HepG2 (cell line): ENCODE data around the gene SV2B. TPM values are rescaled to one million over a fixed set of nuclear protein-coding genes. Genes with fewer than 3 reads are reported as not detected.

Experiments
- ATAC-seq: fragments of 200-7000 bp; cut with Tn5 transposase; 3 replicates; pipeline ENCODE4 v1.9.1; 2020; ENCODE audit warnings: mild to moderate bottlenecking, moderate library complexity
- BruUV-seq: library from RNA; stranded (reverse); fragments of 400-500 nt; replicated peaks from 2 replicates; lab custom pipeline; 2021; lab: Mats Ljungman, UMichigan
- CTCF ChIA-PET: fragments of 300-600 bp; formaldehyde crosslinking; extraction: SDS; loops from one replicate; lab custom pipeline; 2021; ENCODE audit warnings: low total read pairs, inconsistent platforms, low intra/inter-chr PET ratio; lab: Yijun Ruan, JAX
- POLR2A ChIA-PET: fragments of 350-600 bp; sonication (Branson Sonifier 250); formaldehyde crosslinking; loops from one replicate; lab custom pipeline; 2020; ENCODE audit warnings: antibody characterized with exemption, inconsistent platforms; lab: Yijun Ruan, JAX
- DNase-seq: peaks from one replicate; pipeline ENCODE4 v3.0.0-alpha.2; 2015; ENCODE audit warnings: low spot score
- FAIRE-seq: peaks from 3 replicates; lab custom pipeline; 2011; peaks lifted over from hg19 to GRCh38; lab: Jason Lieb, UNC
- H2AFZ ChIP-seq: one replicate; pipeline ENCODE4 v1.6.1; 2011; ENCODE audit warnings: low read length, inconsistent platforms
- H3K27ac ChIP-seq: fragments of 300-600 bp; 3 replicates; pipeline ENCODE4 v1.8.0; 2011; ENCODE audit warnings: mixed run types, mild to moderate bottlenecking, mixed read lengths, low read length, inconsistent platforms; ENCODE audit not compliant: insufficient read depth; ENCODE audit errors: extremely low read length
- H3K27me3 ChIP-seq, 2 experiments: fragments of 200-600 bp in 1 of 2; 2 replicates in 1 of 2; 3 replicates in 1 of 2; pipeline versions ENCODE4 v1.6.0 to v1.8.0; 2011; ENCODE audit warnings: low read length in 2 of 2, mild to moderate bottlenecking in 2 of 2, moderate library complexity in 2 of 2, inconsistent platforms in 1 of 2; ENCODE audit not compliant: insufficient read depth in 2 of 2, control insufficient read depth in 1 of 2
- H3K36me3 ChIP-seq, 2 experiments: fragments of 200-600 bp in 1 of 2; replicated peaks in 1 of 2; 2 replicates in 1 of 2; 3 replicates in 1 of 2; pipeline versions ENCODE4 v1.5.1 to v1.8.0; 2011; ENCODE audit warnings: low read length in 2 of 2, inconsistent platforms in 1 of 2; ENCODE audit not compliant: insufficient read depth in 2 of 2, control insufficient read depth in 1 of 2
- H3K4me1 ChIP-seq: 2 replicates; pipeline ENCODE4 v1.5.1; 2012; ENCODE audit warnings: low read length, inconsistent platforms; ENCODE audit not compliant: insufficient read depth
- H3K4me2 ChIP-seq: 2 replicates; pipeline ENCODE4 v1.6.0; 2011; ENCODE audit warnings: low read depth, low read length, inconsistent platforms
- H3K4me3 ChIP-seq, 3 experiments: fragments of 200-600 bp in 1 of 3; sonication (generic), shearing (Covaris generic) in 1 of 3; replicated peaks in 1 of 3; 2 replicates each; pipeline ENCODE4 v1.5.1; 2011 to 2016; ENCODE audit warnings: low read length in 3 of 3, inconsistent platforms in 2 of 3, low read depth in 2 of 3, mild to moderate bottlenecking in 2 of 3, control low read depth in 1 of 3, mixed read lengths in 1 of 3; ENCODE audit not compliant: insufficient read depth in 1 of 3
- H3K79me2 ChIP-seq: one replicate; pipeline ENCODE4 v1.6.1; 2011; ENCODE audit warnings: low read length, inconsistent platforms; ENCODE audit not compliant: insufficient read depth
- H3K9ac ChIP-seq: 2 replicates; pipeline ENCODE4 v1.6.0; 2011; ENCODE audit warnings: mild to moderate bottlenecking, low read depth, low read length, inconsistent platforms; ENCODE audit not compliant: insufficient read depth
- H3K9me3 ChIP-seq: 2 replicates; pipeline ENCODE4 v1.5.1; 2012; ENCODE audit warnings: mild to moderate bottlenecking, low read length
- H4K20me1 ChIP-seq: 2 replicates; pipeline ENCODE4 v1.6.0; 2011; ENCODE audit warnings: inconsistent platforms, mild to moderate bottlenecking, low read length, moderate library complexity; ENCODE audit not compliant: insufficient read depth
- ATF7 ChIP-seq, 2 experiments: fragments of 450-650 bp in 1 of 2; sonication (generic) in 1 of 2; formaldehyde crosslinking in 1 of 2; IDR thresholded peaks; 2 replicates each; pipeline versions ENCODE4 v1.4.0 to v1.6.1; 2016 to 2020; ENCODE audit warnings: antibody characterized with exemption in 1 of 2, mild to moderate bottlenecking in 1 of 2, missing genetic modification reagents in 1 of 2
- CREB1 ChIP-seq, 2 experiments: fragments of 450-650 bp in 1 of 2; IDR thresholded peaks; 2 replicates each; pipeline ENCODE4 v1.6.1; 2016 to 2017; ENCODE audit warnings: control low read depth in 1 of 2, mild to moderate bottlenecking in 1 of 2, missing compliant biosample characterization in 1 of 2, missing genetic modification characterization in 1 of 2
- MIER3 ChIP-seq: IDR thresholded peaks from 2 replicates; pipeline ENCODE4 v1.6.1; 2016; ENCODE audit warnings: missing compliant biosample characterization, borderline replicate concordance
- PRMT3 ChIP-seq: sonication (generic); formaldehyde crosslinking; IDR thresholded peaks from 2 replicates; pipeline ENCODE4 v1.8.1; 2022; ENCODE audit warnings: low read depth, mild to moderate bottlenecking, moderate library complexity, missing genetic modification reagents, borderline replicate concordance
- RCOR2 ChIP-seq: IDR thresholded peaks from 2 replicates; pipeline ENCODE4 v1.6.1; 2016; ENCODE audit warnings: missing biosample characterization, missing genetic modification reagents
- USF2 ChIP-seq, 2 experiments: sonication (generic) in 1 of 2; formaldehyde crosslinking in 1 of 2; IDR thresholded peaks; 2 replicates each; pipeline versions ENCODE4 v1.5.1 to v1.6.1; 2011 to 2020; ENCODE audit warnings: borderline replicate concordance in 1 of 2, low read depth in 1 of 2, low read length in 1 of 2, mild to moderate bottlenecking in 1 of 2, missing genetic modification reagents in 1 of 2, moderate library complexity in 1 of 2
- WGBS: methylation state at CpG from one replicate; pipeline ENCODE4 v1.1.6; 2017; ENCODE audit warnings: low lambda C conversion rate; 5-methylcytosine and 5-hydroxymethylcytosine counted together
- in situ Hi-C: cut with HindIII; loops from 2 replicates; pipeline ENCODE4 v1.10.0; 2017; ENCODE audit warnings: low pct_unique_long_range_greater_than_20kb; ENCODE audit not compliant: extremely low pct_ligation_motif_present
- intact Hi-C: fragments of 100-400 bp; cut with micrococcal nuclease; formaldehyde crosslinking; loops from one replicate; pipeline ENCODE4 v1.10.0; 2022; ENCODE audit not compliant: unreplicated experiment
- polyA plus RNA-seq, 8 experiments: library from polyadenylated mRNA; depleted of rRNA in 3 of 8; stranded (reverse) in 7 of 8; unstranded in 1 of 8; fragments of >200 nt; fragmentation: Illumina TruSeq in 4 of 8; extraction: Trizol in 4 of 8; gene quantifications; 2 replicates each; pipeline versions ENCODE4 v1.2.1 to v1.2.3, GENCODE V29; 2011 to 2016; ENCODE audit warnings: low read depth in 4 of 8, missing spikeins in 1 of 8, mixed read lengths in 1 of 8; ENCODE audit not compliant: insufficient read depth in 1 of 8
- total RNA-seq, 5 experiments: library from RNA; depleted of rRNA; stranded (reverse); fragments of >200 nt; fragmentation: Illumina TruSeq; extraction: Trizol; gene quantifications; 2 replicates each; pipeline ENCODE4 v1.2.3, GENCODE V29; 2016; ENCODE audit warnings: low read depth in 1 of 5
- TF ChIP-seq, protein P1 (sequence below): sonication (generic); formaldehyde crosslinking; IDR thresholded peaks from 2 replicates; pipeline ENCODE4 v1.4.0; 2020; ENCODE audit warnings: mild to moderate bottlenecking, missing genetic modification reagents

Gene SV2B
- total and polyA plus RNA-seq, 2 of the 13 experiments (the other 11 are each of a cell fraction or from before 2014, with no cell fraction given) = not detected

- TF ChIP-seq, protein P1, sequence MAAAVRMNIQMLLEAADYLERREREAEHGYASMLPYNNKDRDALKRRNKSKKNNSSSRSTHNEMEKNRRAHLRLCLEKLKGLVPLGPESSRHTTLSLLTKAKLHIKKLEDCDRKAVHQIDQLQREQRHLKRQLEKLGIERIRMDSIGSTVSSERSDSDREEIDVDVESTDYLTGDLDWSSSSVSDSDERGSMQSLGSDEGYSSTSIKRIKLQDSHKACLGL (CRISPR knock-in tag) = no peak
- TF ChIP-seq USF2 (IDR thresholded peaks at IDR 0.05; ENCODE audit: low read depth, low read length) = no peak
- TF ChIP-seq USF2 (CRISPR knock-in tag; IDR thresholded peaks at IDR 0.05; ENCODE audit: borderline replicate concordance) = no peak
Measured at GRCh38 chr15:91124132-91124531, 24.1 kb downstream of the SV2B start (continued).

DNA sequence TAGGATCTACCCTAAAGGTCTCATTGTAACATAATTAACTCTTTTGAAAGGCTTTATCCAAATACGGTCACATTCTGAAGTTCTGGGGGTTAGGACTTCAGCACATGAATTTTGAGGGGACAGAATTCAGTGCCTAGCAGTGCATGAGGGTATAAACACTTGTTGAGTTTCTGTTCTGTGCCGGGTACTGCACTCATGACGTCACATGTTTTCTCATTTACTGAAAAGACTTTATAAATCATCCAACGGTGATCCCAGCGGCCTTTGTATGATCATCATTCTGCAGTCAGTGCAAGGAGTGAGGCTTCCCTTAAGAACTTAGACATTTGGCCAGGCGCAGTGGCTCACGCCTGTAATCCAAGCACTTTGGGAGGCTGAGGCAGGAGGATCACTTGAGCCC, 25.1 kb downstream of the SV2B start:
- ATAC-seq (no peak), DNase-seq (no peak), FAIRE-seq (no peak)
- no TSS peak for BruUV-seq
- Histone ChIP-seq H3K36me3 (no peaks in the 10 kb centered on the region), H3K4me2 (no peak overlapping the region), H3K4me1 (no peaks in the 10 kb centered on the region), H3K4me3 (no peak overlapping the region), H2AFZ (no peak overlapping the region), H3K9ac (no peak overlapping the region), H3K27ac (no peak overlapping the region), H3K27me3 (peaks cover 0 to 15% of the 10 kb centered on the region in 2 experiments; a peak in 3 of 5 replicates), H3K79me2 (no peaks in the 10 kb centered on the region), H4K20me1 (no peaks in the 10 kb centered on the region), H3K9me3 (no peaks in the 10 kb centered on the region)
- in situ Hi-C loops = no loop called here
- POLR2A ChIA-PET = no interaction called here
- intact Hi-C loops = no loop called here
- TF ChIP-seq PRMT3 (CRISPR knock-in tag) (no peak), ATF7 (IDR thresholded peaks at IDR 0.05) (peak; percentile 89), ATF7 (CRISPR knock-in tag; IDR thresholded peaks at IDR 0.05) (no peak), RCOR2 (CRISPR knock-in tag) (no peak), MIER3 (CRISPR knock-in tag) (no peak), CREB1 (IDR thresholded peaks at IDR 0.05) (peak; percentile 95), CREB1 (CRISPR knock-in tag; IDR thresholded peaks at IDR 0.05) (no peak)
- WGBS = 25% methylated on average over 7 of the region's 7 CpGs
- CTCF ChIA-PET = no interaction called here
